GM19240 (cell line): ENCODE data around the gene KRT35.

ENCODE experiments used
- DNase-seq: peaks from one replicate; pipeline ENCODE4 v3.0.0; 2011; ENCODE audit warnings: low spot score; ENCODE audit not compliant: insufficient read length

KRT35 gene

GRCh38 chr17:41512546-41513167 lies 31.7 kb upstream of the KRT35 start:
- DNase-seq = no peak

- DNase-seq = no peak
Measured at GRCh38 chr17:41511716-41512115, 30.8 kb upstream of the KRT35 start.

DNA sequence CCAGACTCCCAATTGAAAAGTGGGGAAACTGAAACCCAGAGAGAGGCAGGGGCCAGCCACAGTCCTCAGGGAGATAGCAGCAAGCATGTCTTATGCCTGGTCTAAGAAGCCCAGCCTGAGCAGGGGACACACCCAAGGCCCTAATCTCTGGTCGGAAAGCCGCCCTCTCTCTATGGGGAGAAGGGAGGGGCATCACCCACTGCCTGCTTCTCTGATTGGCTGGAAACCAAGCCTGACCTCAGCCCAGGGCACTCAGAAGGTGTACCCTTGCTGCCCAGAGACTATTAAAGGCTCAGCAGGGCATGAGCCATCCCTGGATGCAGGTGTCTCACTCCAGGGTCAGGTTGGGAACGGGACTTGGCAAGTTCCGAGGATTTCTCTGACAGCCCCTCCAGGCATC lies 30.2 kb upstream of the KRT35 start:
- no peak for DNase-seq

GRCh38 chr17:41510251-41511065 lies 29.5 kb upstream of the KRT35 start:
- no peak for DNase-seq

DNA sequence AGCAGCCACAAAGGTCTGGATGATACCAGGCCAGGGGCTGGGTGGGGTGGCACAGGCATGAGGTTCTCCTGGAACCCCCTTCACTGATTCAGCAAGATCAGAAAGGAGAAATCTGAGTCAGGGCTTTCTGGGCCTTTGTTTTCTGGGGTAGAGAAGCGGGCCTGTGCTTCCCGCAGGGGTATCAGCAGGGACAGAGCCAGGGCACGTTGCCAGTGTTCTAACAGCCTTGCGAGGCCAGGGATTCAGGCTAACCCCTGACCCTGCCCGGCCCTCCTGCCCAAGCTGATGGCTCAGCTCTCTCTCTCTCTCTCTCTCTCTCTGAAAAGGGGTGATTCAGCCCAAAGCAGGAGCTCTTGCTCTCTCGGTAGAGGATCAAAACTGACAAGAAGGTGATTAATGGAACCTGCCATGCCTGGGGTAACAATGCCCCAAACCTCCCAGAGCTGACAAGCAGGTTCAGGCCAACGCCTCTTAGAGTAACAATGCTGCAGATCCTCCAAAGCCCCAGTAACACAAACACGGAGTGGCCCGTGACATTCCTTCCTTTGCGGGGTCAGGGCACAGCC lies 26.4 kb upstream of the KRT35 start:
- DNase-seq = no peak

- no peak for DNase-seq
Measured at GRCh38 chr17:41505809-41506767, 25.1 kb upstream of the KRT35 start.

DNA sequence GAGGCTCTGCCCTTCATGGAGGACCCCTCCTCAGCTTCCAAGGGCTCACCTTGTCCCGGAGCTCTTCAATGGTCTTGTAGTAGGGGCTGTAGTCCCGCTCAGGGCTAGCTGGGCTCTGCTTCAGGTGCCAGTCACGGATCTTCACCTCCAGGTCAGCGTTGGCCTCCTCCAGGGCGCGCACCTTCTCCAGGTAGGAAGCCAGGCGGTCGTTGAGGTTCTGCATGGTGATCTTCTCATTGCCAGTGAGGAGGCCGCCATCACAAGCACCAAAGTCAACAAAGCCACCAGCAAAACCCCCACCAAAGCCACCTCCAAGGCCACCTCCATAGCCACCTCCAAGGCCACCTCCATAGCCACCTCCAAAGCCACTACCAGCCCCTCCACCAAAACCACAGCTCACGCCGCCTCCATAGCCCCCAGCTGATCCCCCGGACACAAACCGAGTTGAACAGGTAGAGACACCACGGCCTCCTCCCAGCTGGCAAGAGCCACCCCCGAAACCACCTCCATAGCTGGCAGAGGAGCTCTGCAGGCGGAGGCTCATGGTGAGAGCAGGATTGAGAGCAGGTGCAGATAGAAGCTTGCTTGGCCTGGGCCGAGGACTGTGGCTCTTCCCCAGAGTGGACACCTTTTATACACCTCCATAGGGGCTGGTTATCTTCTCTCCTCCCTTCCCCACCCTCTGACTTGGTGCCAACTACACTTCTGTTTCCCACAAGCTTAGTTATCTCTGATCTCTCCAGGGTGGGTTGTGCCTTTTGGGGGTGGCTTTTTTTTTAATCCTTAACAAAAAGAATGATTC lies 24.3 kb upstream of the KRT35 start, which contains the start of gene KRT13:
Gene KRT13, minus strand, starts transcription at position 606 of the 802 bp plus-strand sequence. Its CDS starts 62 bp downstream, at position 544.
- DNase-seq = no peak

GRCh38 chr17:41504246-41504977 lies 23.5 kb upstream of the KRT35 start:
- DNase-seq = no peak

GRCh38 chr17:41503202-41503601 lies 22.3 kb upstream of the KRT35 start:
- no peak for DNase-seq

- no peak for DNase-seq
Measured at GRCh38 chr17:41500131-41500911, 19.4 kb upstream of the KRT35 start.

GRCh38 chr17:41499714-41500113 lies 18.8 kb upstream of the KRT35 start:
- DNase-seq = no peak

DNA sequence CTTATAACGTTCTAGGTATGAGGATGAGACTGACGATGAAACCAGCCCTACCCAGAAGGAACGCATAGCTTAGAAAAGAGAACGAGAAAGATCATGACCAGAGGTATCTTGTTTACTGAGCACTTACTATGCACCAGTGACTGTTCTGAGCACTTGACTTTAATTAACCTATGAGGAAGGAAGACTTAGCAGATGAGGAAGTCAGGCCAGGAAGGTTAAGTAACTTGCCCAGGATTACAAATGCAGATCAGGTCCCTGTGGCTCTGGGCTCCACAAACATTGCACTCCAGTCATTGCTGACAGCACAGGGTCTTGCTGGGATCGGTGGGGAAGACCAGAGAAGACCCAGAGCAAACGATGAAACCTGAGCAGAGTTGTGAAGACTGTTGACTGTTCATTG lies 17.3 kb upstream of the KRT35 start:
- no peak for DNase-seq

DNA sequence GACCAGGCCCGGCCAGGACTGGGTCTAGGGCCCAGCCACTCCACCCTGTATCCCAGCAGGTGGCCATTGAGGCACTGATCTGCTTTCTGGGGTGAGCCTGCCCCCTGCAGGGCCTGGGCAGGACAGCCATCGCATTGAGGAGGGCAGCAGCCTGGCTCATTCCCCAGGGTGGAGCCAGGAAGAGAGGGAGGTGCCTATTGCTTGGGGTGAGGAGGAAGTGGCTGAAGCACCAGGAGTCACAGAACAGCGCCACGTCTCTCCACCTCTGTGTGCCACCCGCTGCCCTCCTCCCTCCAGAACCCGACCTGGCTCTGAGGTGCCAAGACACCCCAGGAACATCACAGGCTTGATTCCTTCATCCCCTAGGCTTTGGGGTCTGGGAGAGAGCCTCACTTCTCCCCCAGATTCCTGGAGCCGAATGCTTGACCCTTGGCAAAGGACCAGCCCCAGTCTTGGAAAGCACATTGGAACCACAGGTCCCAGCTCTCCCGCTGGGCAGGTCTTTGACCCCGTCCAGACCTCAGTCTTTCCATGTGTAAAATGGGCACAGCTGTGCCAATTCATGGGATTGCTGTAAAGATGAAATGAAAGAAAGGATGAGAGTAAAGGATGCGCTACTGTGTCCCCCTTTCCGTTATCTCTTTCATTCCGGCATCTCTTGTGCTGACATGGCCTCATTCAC lies 16.0 kb upstream of the KRT35 start:
- DNase-seq = peak; percentile 51

GRCh38 chr17:41494524-41494923 lies 13.6 kb upstream of the KRT35 start:
- DNase-seq = no peak

GRCh38 chr17:41492771-41493170 lies 11.8 kb upstream of the KRT35 start:
- no peak for DNase-seq

- no peak for DNase-seq
Measured at GRCh38 chr17:41492351-41492750, 11.4 kb upstream of the KRT35 start.

GRCh38 chr17:41491476-41491875 lies 10.5 kb upstream of the KRT35 start:
- no peak for DNase-seq
